ENCODE results near the gene UPK3BL2.
"Not testable (repeated sequence)": the region's sequence is repeated elsewhere in the genome, so short reads cannot be mapped to it uniquely, and the experiment has no call there.

GRCh38 chr7:102540604-102541003 is 2.9 kb downstream of the UPK3BL2 start:
- not testable (repeated sequence) for TF ChIP-seq FOXK2 (IDR thresholded peaks at IDR 0.05); ZNF384 (IDR thresholded peaks at IDR 0.05); SP1 (IDR thresholded peaks at IDR 0.05); HDGF (IDR thresholded peaks at IDR 0.05; ENCODE audit: borderline replicate concordance); LEF1 (IDR thresholded peaks at IDR 0.05; ENCODE audit: borderline replicate concordance); TARDBP (IDR thresholded peaks at IDR 0.05); FOXA1 (IDR thresholded peaks at IDR 0.05); SUZ12 (IDR thresholded peaks at IDR 0.05)

All from HEK293T (cell line).